Measurements from ENCODE around the gene ZFYVE19.

Gene ZFYVE19

GRCh38 chr15:40807028-40807887 is at the start of gene ZFYVE19, which contains the start of gene DNAJC17:
TSS of gene ZFYVE19 (plus strand) at chr15:40807089. CDS start at chr15:40807590, 501 bp downstream.
TSS of gene DNAJC17 (minus strand) at chr15:40807473. CDS start at chr15:40807446, 27 bp downstream.
- peak; percentile 99 for DNase-seq (ENCODE audit: low spot score)

GRCh38 chr15:40759961-40760360 is 46.9 kb upstream of the ZFYVE19 start:
- no peak for DNase-seq (ENCODE audit: low spot score)

GRCh38 chr15:40762919-40763800 is 43.7 kb upstream of the ZFYVE19 start:
- no peak for DNase-seq (ENCODE audit: low spot score)

GRCh38 chr15:40763801-40764628 is 42.9 kb upstream of the ZFYVE19 start, which contains the start of gene GCHFR:
TSS of gene GCHFR (plus strand) at chr15:40764068. CDS start at chr15:40764181, 113 bp downstream.
- DNase-seq (ENCODE audit: low spot score): no peak

GRCh38 chr15:40764629-40765103 is 42.2 kb upstream of the ZFYVE19 start:
- DNase-seq (ENCODE audit: low spot score): no peak

GRCh38 chr15:40766194-40766815 is 40.6 kb upstream of the ZFYVE19 start:
- no peak for DNase-seq (ENCODE audit: low spot score)

- no peak for DNase-seq (ENCODE audit: low spot score)
These were observed 39.7 kb upstream of the ZFYVE19 start for GRCh38 chr15:40766906-40767837.

GRCh38 chr15:40767838-40768500 is 38.9 kb upstream of the ZFYVE19 start:
- no peak for DNase-seq (ENCODE audit: low spot score)

- DNase-seq (ENCODE audit: low spot score): no peak
These were observed 38.2 kb upstream of the ZFYVE19 start for GRCh38 chr15:40768521-40769273.

GRCh38 chr15:40769274-40770146 is 37.4 kb upstream of the ZFYVE19 start, which contains the start of gene C15orf62:
TSS of gene C15orf62 (plus strand) at chr15:40769980. CDS start at chr15:40770496, 516 bp downstream.
- peak; percentile 19 for DNase-seq (ENCODE audit: low spot score)

GRCh38 chr15:40770147-40770721 is 36.7 kb upstream of the ZFYVE19 start:
- DNase-seq (ENCODE audit: low spot score): peak; percentile 20

- DNase-seq (ENCODE audit: low spot score): no peak
These were observed 35.6 kb upstream of the ZFYVE19 start for GRCh38 chr15:40771242-40771641.

- no peak for DNase-seq (ENCODE audit: low spot score)
These were observed 34.9 kb upstream of the ZFYVE19 start for GRCh38 chr15:40772014-40772413.

- no peak for DNase-seq (ENCODE audit: low spot score)
These were observed 33.4 kb upstream of the ZFYVE19 start for GRCh38 chr15:40773496-40773895.

GRCh38 chr15:40773902-40774301 is 33.0 kb upstream of the ZFYVE19 start:
- no peak for DNase-seq (ENCODE audit: low spot score)

- no peak for DNase-seq (ENCODE audit: low spot score)
These were observed 31.9 kb upstream of the ZFYVE19 start for GRCh38 chr15:40775007-40775406.
